ENCODE results near the gene PHOSPHO1.
A peak's percentile ranks its signal among the peaks of the same experiment; 100 is the strongest.
"Not testable (repeated sequence)": the region's sequence is repeated elsewhere in the genome, so short reads cannot be mapped to it uniquely, and the experiment has no call there.

Gene PHOSPHO1

GRCh38 chr17:49230636-49231562, at the start of gene PHOSPHO1:
PHOSPHO1 (minus strand) TSS chr17:49230787; CDS start chr17:49226691, 4,096 bp downstream.
- DNase-seq, result peak; percentile 92

GRCh38 chr17:49280061-49280460, 49.5 kb upstream of the PHOSPHO1 start:
- DNase-seq, result no peak

DNA sequence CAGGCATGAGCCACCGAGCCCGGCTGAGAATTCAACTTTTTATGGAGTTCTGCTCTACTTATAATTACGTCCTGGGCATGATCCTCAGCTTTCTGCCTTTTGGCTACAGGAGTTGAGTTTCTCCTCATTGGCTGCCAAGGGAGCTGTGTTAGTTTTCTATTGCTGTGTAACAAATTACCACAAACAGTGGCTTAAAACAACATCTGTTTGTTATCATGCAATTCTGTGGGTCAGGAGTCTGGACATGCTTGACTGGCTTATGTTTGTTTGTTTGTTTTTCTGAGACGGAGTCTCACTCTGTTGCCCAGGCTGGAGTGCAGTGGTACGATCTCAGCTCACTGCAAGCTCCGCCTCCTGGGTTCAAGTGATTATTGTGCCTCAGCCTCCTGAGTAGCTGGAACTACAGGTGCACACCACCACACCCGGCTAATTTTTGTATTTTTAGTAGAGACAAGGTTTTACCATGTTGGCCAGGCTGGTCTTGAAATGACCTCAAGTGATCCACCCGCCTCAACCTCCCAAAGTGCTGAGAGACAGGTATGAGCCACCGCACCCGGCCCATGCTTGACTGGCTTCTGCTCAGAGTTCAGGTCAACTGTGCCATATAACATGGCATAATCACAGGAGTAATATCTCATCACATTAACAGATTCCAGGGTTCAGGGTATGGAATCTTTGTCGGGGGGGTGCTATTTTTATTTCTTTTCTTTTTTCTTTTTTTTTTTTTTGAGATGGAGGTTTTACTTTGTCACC, 48.9 kb upstream of the PHOSPHO1 start:
- not testable (repeated sequence) for DNase-seq

DNA sequence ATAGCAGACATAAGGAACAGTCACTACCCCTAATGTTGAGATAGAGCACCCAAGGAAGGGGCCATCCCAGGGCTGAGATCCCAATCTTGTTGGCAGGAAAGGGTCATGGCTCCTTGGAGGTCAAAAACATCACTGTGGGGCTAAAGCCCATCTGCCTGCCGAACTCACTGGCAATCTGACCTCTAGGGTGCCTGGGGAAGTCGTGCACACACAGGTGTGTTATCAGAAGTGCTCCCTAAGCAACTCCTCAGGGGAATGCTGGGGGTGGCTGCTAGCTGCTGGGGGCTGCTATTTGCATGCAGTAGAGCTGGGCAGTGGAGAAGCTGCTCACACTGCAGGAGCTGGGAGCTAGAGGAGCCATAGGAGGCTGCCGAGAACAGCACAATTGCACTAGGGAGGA, 47.5 kb upstream of the PHOSPHO1 start:
- DNase-seq, result no peak

- DNase-seq, result no peak
These were observed 47.1 kb upstream of the PHOSPHO1 start for GRCh38 chr17:49277638-49278037.

DNA sequence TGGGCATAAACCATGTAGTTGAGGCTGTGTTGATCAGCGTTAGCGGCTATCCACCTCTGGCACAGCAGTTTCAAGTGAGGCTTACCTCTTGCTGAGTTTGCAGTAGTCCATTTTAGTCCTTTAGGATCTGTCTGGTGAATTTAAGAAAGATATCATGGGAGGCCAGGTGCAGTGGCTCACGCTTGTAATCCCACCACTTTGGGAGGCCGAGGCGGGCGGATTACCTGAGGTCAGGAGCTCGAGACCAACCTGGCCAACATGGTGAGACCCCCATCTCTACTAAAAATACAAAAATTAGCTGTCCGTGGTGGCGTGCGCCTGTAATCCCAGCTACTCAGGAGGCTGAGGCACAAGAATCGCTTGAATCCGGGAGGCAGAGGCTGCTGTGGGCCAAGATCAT, 45.4 kb upstream of the PHOSPHO1 start:
- not testable (repeated sequence) for DNase-seq

DNA sequence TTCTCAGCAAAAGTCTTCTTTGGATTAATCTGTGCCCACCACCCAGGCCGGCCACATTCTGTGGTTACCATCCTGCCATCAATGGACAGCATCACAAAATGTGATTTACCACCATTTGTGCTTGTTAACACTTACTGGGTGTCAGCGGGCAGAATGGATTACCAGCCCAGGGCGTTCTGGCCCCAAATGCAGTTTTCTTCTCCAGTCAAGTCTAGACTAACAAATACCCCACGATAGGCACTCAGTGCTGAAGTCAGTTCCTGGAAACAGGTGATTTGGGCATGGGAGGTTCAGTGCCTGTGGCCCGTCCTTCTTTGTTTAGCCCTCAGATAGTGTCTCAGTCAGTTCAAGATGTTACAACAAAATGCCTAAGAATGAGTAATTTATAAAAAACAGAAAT, 38.8 kb upstream of the PHOSPHO1 start:
- no peak for DNase-seq

GRCh38 chr17:49267912-49268311, 37.3 kb upstream of the PHOSPHO1 start:
- no peak for DNase-seq

- no peak for DNase-seq
These were observed 35.6 kb upstream of the PHOSPHO1 start for GRCh38 chr17:49266233-49266632.

DNA sequence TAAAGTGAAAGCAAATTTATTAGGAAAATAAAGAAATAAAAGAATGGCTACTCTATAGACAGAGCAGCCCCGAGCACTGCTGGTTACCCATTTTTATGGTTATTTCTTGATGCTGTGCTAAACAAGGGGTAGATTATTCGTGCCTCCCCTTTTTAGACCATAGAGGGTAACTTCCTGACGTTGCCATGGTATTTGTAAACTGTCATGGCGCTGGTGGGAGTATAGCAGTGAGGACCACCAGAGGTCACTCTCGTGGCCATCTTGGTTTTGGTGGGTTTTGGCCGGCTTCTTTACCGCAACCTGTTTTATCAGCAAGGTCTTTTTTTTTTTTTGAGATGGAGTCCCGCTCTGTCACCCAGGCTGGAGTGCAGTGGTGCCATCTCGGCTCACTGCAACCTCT, 31.0 kb upstream of the PHOSPHO1 start:
- not testable (repeated sequence) for DNase-seq

DNA sequence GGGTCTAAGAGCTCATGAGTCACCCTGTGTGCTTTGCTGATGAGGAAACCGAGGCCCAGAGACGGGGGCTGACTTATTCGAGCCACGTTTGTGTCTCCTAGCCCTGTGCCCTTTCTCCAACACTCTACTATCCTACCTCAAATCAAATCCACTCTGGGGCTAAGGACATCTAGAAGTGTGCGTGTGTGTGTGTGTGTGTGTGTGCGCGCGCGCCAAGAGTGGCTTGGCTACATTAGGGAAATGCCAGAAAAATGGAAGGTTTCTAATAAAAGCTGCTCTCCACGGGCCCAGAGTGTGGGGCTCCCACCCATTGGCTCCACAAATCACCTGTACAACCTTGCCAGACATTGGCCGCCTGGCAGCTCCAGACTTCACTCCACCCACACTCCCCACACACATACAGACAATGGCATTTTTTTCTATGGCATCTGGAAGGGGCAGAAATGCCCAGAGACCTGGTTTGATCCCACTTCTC, 30.3 kb upstream of the PHOSPHO1 start:
- DNase-seq, result no peak

DNA sequence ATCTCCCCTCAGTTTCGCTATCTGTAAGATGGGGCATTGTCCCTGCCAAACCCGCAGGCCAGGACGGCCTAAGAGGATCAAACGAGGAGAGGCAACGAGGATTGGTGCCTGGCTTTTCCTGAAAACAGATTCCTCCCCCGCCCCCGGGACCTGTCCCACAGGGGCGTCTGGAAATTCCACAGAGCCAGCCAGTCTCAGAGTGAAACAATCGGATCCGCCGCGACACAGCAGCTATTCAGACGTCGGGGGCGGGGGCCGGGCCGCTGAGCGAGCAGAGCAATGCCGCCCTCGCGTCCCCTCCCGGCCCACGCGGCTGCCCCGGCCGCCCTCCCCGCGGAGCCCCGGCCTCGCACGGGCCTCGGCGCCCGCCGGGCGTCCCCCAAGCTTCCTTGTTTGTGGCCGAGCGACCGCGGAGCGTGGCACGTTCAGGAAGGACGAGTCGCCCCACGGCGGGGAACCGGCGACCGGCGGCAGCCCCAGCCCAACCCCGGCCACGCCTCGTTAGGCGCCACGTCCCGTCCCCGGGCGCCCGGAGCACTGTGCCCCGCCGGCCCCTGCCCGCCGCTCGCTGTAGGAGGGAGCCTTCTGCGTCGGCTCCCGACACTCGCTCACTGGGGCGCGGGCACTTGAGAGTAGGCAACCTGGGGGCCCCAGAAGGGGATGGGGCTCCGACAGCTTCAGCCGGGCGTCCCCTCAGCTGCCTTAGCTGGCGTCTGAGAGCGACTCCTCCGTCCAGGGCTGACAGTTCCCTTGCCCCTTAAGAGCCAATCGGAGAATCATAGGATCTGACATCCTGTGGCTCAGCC, 29.6 kb upstream of the PHOSPHO1 start:
- DNase-seq, result peak; percentile 75

- DNase-seq, result no peak
These were observed 29.1 kb upstream of the PHOSPHO1 start for GRCh38 chr17:49259663-49260010.

GRCh38 chr17:49258394-49258793, 27.8 kb upstream of the PHOSPHO1 start:
- no peak for DNase-seq

DNA sequence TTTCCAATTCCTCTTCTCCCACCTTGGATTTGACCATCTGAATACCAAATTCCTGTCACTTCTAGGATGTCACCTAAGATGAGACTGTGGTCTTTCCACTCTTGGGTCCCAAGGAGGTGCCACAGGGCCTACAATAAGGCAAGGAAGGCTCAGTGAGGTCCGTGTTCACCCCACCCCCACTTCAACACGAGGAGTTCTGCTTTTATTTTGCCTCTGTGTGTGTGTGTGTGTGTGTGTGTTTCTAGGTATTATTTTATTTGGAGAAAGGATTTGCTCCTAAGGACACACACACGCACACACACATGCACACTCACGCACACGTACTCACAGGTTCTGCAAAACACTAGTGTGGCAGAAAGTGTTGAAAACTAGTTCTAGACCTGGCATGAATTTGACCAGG, 24.5 kb upstream of the PHOSPHO1 start:
- DNase-seq, result no peak

GRCh38 chr17:49254066-49254465, 23.5 kb upstream of the PHOSPHO1 start:
- DNase-seq, result no peak

DNA sequence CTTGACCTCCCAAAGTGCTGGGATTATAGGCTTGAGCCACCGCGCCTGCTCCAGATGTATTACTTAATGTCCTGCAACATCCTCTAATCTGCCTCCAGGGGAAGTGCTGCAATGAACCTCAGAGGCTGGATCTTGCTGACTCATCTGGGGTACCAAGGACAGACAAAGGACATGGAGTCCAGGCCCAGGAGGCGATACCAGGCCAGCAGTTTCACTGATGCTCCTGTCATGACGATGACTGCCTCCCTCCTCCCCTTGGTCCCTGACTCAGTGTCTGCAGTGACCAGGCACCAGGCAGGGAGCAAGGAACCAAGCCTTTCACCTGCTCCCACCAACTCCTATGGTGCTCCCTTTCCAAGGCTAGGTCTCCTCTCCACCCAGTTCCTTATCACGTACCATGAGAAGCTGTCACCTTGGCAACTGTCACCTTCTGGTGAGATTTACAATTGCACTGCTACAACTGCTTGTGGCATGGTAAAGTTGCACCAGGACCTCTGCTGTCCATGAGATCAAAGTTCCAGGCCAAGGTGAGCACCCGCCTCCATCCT, 21.6 kb upstream of the PHOSPHO1 start:
- no peak for DNase-seq

DNA sequence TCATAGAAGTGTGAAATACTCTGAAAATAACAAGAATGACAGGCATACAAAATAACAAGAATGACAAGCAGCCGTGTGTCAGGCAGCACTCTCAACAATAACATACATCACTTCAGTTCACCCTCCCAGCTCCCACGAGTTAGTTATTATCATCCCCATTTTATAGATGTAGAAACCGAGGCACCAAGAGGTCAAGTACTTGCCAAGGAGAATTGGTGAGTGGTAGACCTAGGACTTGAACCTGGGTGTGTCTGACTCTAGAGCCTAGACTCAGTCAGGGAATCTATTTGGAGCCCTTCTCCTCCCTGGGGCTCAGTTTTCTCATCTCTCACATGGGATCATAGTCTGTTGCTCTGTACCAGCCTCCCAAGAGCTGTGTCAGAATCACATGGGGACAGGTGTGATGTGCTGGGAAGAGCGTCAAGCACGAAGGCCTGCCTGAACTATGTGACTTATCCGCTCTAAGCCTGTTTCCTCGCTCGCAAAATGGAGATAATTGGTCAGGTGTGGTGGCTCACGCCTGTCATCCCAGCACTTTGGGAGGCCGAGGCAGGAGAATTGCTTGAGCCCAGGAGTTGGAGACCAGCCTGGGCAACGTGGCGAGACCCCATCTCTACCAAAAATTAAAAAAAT, 19.4 kb upstream of the PHOSPHO1 start:
- DNase-seq, result no peak

DNA sequence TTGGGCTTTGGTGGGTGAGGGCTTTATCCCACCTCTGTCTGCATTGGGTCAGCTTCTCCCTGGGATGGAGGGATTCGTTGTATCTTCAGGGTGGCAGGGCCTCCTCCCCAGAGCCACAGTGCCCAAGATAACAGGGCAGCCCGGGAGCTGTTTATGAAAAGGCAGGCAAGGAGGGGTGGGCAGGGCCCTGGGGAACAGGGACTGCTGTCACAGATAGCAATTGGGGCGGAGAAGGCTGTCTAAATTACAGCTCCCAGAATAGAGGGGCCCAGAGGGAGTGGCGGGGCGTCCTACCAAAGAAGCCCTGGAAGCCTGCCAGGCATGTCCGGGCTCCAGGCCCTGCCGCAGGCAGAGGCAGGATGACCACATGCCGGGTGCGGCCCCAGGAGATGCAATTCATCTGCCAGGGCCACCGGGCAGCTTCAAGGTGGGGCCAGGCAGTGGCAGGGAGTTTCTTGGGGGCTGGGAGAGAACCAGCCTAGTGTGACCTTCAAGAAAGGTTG, 18.8 kb upstream of the PHOSPHO1 start:
- DNase-seq, result no peak

DNA sequence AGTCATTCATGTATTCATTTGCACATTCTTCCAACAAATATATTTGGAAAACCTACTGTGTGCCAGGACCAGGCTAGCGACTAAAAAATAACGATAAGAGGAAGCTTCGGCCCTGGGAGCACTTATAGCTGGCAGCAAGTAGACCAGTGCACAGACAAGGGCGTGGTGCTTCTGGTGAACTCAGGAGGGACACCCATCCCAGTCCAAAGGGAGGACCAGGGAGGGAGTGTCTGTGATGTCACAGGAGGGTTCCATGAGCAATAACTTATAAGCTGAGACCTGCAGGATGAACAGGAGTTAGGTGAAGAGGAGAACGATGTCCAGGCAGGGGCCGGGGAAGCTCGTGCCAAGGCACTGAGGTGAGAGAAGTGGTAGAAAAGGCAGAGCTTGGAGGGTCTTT, 17.4 kb upstream of the PHOSPHO1 start:
- DNase-seq, result no peak

DNA sequence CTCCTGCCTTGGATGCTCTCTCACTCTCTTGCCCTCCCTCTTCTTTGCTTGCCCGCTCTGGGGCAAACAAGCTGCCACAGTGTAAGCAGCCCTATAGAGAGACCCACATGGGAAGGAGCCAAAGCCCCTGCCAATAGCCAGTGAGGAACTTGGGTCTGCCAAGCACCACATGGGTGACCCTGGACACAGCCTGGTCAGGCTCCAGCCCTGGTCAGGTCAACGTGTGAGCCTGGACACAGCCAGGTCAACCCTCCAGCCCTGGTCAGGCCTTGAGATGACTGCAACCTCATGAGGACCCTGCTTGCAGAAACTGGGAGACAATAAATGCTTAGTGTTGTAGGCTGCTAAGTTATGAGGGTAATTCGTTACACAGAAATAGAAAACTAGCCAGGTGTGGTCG, 14.3 kb upstream of the PHOSPHO1 start:
- no peak for DNase-seq

GRCh38 chr17:49242813-49243212, 12.2 kb upstream of the PHOSPHO1 start:
- DNase-seq, result no peak

Measured in stimulated activated CD4-positive, alpha-beta T cell treated with anti-CD3 and anti-CD28 coated beads, Interleukin-15, amount 100 ng/mL, for 24 hours (primary cell).